ENCODE results near the gene CES2. TPM values are rescaled to one million over a fixed set of nuclear protein-coding genes. Genes with fewer than 3 reads are reported as not detected.

The CES2 gene
- total and polyA plus RNA-seq, 9 of the 15 experiments (the other 6 are each of a cell fraction or from before 2014, with no cell fraction given): 2.2 to 37.9 (median 24.4) TPM

DNA sequence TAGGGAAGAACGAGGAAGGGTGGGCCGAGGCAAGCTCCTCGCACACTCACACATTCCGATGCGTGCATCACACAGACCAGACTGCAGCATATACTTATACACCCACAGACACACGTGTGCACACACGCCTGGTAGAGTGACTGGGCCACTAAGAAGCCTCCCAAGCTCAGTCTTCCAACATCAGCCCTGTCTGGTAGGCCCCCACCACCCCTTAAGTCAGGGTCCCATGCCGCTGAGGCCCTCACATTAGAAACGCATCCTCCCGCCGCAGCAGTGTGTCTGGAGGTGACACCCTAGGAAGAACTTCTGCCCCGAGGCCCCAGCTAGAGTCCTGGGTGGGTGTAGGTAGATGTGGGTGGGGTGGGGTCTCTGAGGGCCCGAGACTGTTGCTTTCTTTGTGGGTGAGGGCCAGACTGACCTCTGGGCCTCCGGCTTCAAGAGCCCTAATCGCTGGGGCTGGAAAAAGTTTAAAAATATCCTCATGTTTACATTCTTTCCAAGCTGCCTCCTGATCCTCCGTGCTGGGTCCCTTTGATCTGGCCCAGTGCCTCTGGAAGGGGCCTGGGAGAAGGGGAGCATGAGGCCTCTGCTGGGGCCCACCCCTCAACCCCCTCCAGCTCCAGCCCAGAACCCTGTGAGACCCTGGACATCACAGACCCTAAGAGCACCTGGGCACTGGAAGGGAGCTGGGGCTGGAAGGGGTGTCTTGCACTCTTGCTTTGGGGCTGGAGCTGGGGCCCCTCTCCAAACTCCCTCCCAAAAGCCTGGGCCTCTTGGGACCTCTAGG lies 30.3 kb upstream of the CES2 start:
- no peak overlapping the region for H3K4me3 ChIP-seq
- H3K79me2 ChIP-seq (ENCODE audit: control insufficient read depth, insufficient read depth, low read length): no peaks in the 10 kb centered on the region
- in situ Hi-C loops (cut with MboI) (no loop called here), intact Hi-C loops (cut with micrococcal nuclease) (no loop called here)
- peak overlapping the region in 1 of 2 experiments; percentile 80; a peak in 2 of 4 replicates for H3K9ac ChIP-seq (ENCODE audit: insufficient read depth in 1 of 2, low read depth in 2 of 2, low read length in 2 of 2)
- 72% methylated on average over 16 of the region's 16 CpGs for WGBS (ENCODE audit: insufficient coverage, low coverage, missing lambda C conversion rate)
- ChIA-PET POLR2A (interaction anchor here (0.5 to 1.4 kb wide), 5 partner anchors 12 to 245 kb away, joined by 3 to 9 read pairs (median 3); partner anchors contain the start of gene CDH16), CTCF (ENCODE audit: low intra/inter-chr PET ratio) (no interaction called here)
- ATAC-seq (no peak), DNase-seq (ENCODE audit: extremely low read depth in 1 of 4, low spot score in 3 of 4) (no peak), FAIRE-seq (no peak)
- peak overlapping the region; percentile 72 for H2AFZ ChIP-seq (ENCODE audit: low read depth, low read length)
- no TSS peak for BruUV-seq (replicated peaks)
- peaks cover 31 to 54% of the 10 kb centered on the region in 2 experiments for H3K4me1 ChIP-seq (replicated peaks in 1 of 2; ENCODE audit: control insufficient read depth in 2 of 2, insufficient read depth in 2 of 2, low read length in 2 of 2)
- no peak for TF ChIP-seq MXI1 (IDR thresholded peaks at IDR 0.05; ENCODE audit: low read depth, low read length)
- no peak for TF ChIP-seq POLR2AphosphoS5 (IDR thresholded peaks at IDR 0.05; ENCODE audit: control insufficient read depth, insufficient read depth, low read depth, low read length)
- no peak for TF ChIP-seq ZNF23 (CRISPR knock-in tag; IDR thresholded peaks at IDR 0.05)
- no peak for TF ChIP-seq DLX4 (CRISPR knock-in tag; IDR thresholded peaks at IDR 0.05)
- no peak for TF ChIP-seq NR3C1 (CRISPR knock-in tag; IDR thresholded peaks at IDR 0.05)
- TF ChIP-seq HMGN3 (IDR thresholded peaks at IDR 0.05; ENCODE audit: borderline replicate concordance, extremely low read depth, insufficient read length, low read depth, low read length): no peak
- TF ChIP-seq GATA2 (CRISPR knock-in tag; IDR thresholded peaks at IDR 0.05): no peak
- TF ChIP-seq YY1 (IDR thresholded peaks at IDR 0.05; ENCODE audit: borderline replicate concordance in 1 of 3, control insufficient read depth in 1 of 3, extremely low read depth in 1 of 3, insufficient read depth in 3 of 3, insufficient read length in 1 of 3, insufficient replicate concordance in 2 of 3, low read depth in 1 of 3, low read length in 2 of 3): no peak
- TF ChIP-seq ZC3H4 (CRISPR knock-in tag; IDR thresholded peaks at IDR 0.05; ENCODE audit: borderline replicate concordance): 0 out of 2 replicates have a peak, but pooled peaks have one; percentile 15
- no peak overlapping the region for H3K4me2 ChIP-seq (ENCODE audit: insufficient read depth, low read length)
- no peak overlapping the region for H3K27ac ChIP-seq (ENCODE audit: extremely low read depth, low read depth, low read length)
- no peaks in the 10 kb centered on the region for H4K20me1 ChIP-seq (replicated peaks; ENCODE audit: control insufficient read depth, insufficient read depth, low read length)
- no peaks in the 10 kb centered on the region for H3K9me1 ChIP-seq (ENCODE audit: control insufficient read depth, insufficient read depth, low read length)
- H3K27me3 ChIP-seq (ENCODE audit: control insufficient read depth in 2 of 2, insufficient read depth in 2 of 2, low read length in 2 of 2): no peaks in the 10 kb centered on the region
- no peaks in the 10 kb centered on the region for H3K36me3 ChIP-seq (ENCODE audit: control insufficient read depth, insufficient read depth, low read length)
- H3K9me3 ChIP-seq (replicated peaks; ENCODE audit: control insufficient read depth, insufficient read depth, low read depth, low read length): no peaks in the 10 kb centered on the region
